Esophagus muscularis mucosa (tissue), 4 donors: ENCODE results near the gene SKA3. TPM values are rescaled to one million over a fixed set of nuclear protein-coding genes. Genes with fewer than 3 reads are reported as not detected.

Source experiments
- small RNA-seq, 3 donors: library from RNA; depleted of rRNA; stranded (forward); fragments of <200 nt; gene quantifications; one replicate each; pipeline ENCODE3, GENCODE V24; 2016
- total RNA-seq, 4 donors: library from RNA; depleted of rRNA; stranded (reverse); fragments of >200 nt; gene quantifications; one replicate each; pipeline versions ENCODE4 v1.1.0 to v1.2.1, GENCODE V29; 2016

The SKA3 gene
- total RNA-seq, 4 donors from 2014 or later = 0.23 to 0.83 (median 0.66) TPM; not detected in 1

Small RNA genes lying within 50 kb of the gene (small RNA-seq; reads per million reads assigned to genes)
- gene AL158032.1 (0 reads per million in 3 donors), gene RF00086 (0 to 0.08 (median 0) reads per million in 3 donors), gene RF02116 (0 reads per million in 3 donors)

Other genes with a start within 250 kb of the SKA3 start
- 10 to 100 TPM; 49.8 to 93.8 (median 77.0) TPM for gene LATS2, start 115.0 kb downstream of the SKA3 start, total RNA-seq
- 10 to 100 TPM; 55.3 to 63.8 (median 57.0) TPM for gene SAP18, start 36.4 kb downstream of the SKA3 start, total RNA-seq
- 10 to 100 TPM; 28.0 to 48.2 (median 32.1) TPM for gene MRPL57, start 106 bp upstream of the SKA3 start, total RNA-seq